Neural cell (in vitro differentiated cells): ENCODE results near the gene RPS24. TPM values are rescaled to one million over a fixed set of nuclear protein-coding genes. Genes with fewer than 3 reads are reported as not detected.

ENCODE experiments used
- H2AFZ ChIP-seq: fragments of 200-600, 300-800 bp; sonication (generic), shearing (Covaris generic); 2 replicates; pipeline ENCODE4 v1.6.0; 2014; ENCODE audit warnings: low read depth, mild to moderate bottlenecking, antibody characterized with exemption, low read length, moderate library complexity
- H3F3A ChIP-seq: fragments of 200-600 bp; shearing (Covaris generic); 2 replicates; pipeline ENCODE4 v1.6.1; 2016; ENCODE audit warnings: mild to moderate bottlenecking, moderate library complexity, mixed read lengths, antibody characterized with exemption, low read length; ENCODE audit not compliant: insufficient read depth, poor library complexity, severe bottlenecking
- H3K27ac ChIP-seq: fragments of 200-600, 300-800 bp; sonication (generic), shearing (Covaris generic); 2 replicates; pipeline ENCODE4 v1.5.1; 2014; ENCODE audit warnings: mild to moderate bottlenecking, low read length, moderate library complexity
- H3K27me3 ChIP-seq: fragments of 300-800, 200-600 bp; sonication (generic), shearing (Covaris generic); 2 replicates; pipeline ENCODE4 v1.6.0; 2014; ENCODE audit warnings: mild to moderate bottlenecking, low read depth, low read length, moderate library complexity; ENCODE audit not compliant: insufficient read depth
- H3K36me3 ChIP-seq: fragments of 300-800, 200-600 bp; sonication (generic), shearing (Covaris generic); 2 replicates; pipeline ENCODE4 v1.5.1; 2014; ENCODE audit warnings: mild to moderate bottlenecking, antibody characterized with exemption, low read length, moderate library complexity; ENCODE audit not compliant: insufficient read depth
- H3K4me2 ChIP-seq: fragments of 300-800, 200-600 bp; sonication (generic), shearing (Covaris generic); 2 replicates; pipeline ENCODE4 v1.6.0; 2014; ENCODE audit warnings: mild to moderate bottlenecking, low read length
- H3K4me3 ChIP-seq: fragments of 300-800, 200-600 bp; sonication (generic), shearing (Covaris generic); 2 replicates; pipeline ENCODE4 v1.5.1; 2014; ENCODE audit warnings: mild to moderate bottlenecking, low read length, moderate library complexity
- H3K79me2 ChIP-seq: fragments of 200-600 bp; shearing (Covaris generic); replicated peaks from 2 replicates; pipeline ENCODE4 v1.6.0; 2014; ENCODE audit warnings: mild to moderate bottlenecking, low read length, moderate library complexity; ENCODE audit not compliant: insufficient read depth
- H3K9ac ChIP-seq: fragments of 300-800, 200-600 bp; sonication (generic), shearing (Covaris generic); 2 replicates; pipeline ENCODE4 v1.6.1; 2016; ENCODE audit warnings: mild to moderate bottlenecking, low read length, mixed read lengths
- H3K9me2 ChIP-seq: fragments of 200-600 bp; shearing (Covaris generic); 2 replicates; pipeline ENCODE4 v1.6.1; 2016; ENCODE audit warnings: mild to moderate bottlenecking, low read length, mixed read lengths; ENCODE audit not compliant: insufficient read depth
- H3K9me3 ChIP-seq: fragments of 200-600, 300-800 bp; sonication (generic), shearing (Covaris generic); 2 replicates; pipeline ENCODE4 v1.6.1; 2016; ENCODE audit warnings: mild to moderate bottlenecking, mixed run types, low read length, moderate library complexity, mixed read lengths
- H4K20me1 ChIP-seq: fragments of 200-600 bp; shearing (Covaris generic); 2 replicates; pipeline ENCODE4 v1.6.1; 2016; ENCODE audit warnings: mild to moderate bottlenecking, mixed run types; ENCODE audit not compliant: insufficient read depth
- EP300 ChIP-seq: fragments of 450-650 bp; conservative IDR thresholded peaks from 2 replicates; pipeline ENCODE4 v1.6.1; 2014; ENCODE audit warnings: antibody characterized with exemption, mild to moderate bottlenecking, moderate library complexity; ENCODE audit not compliant: poor library complexity, severe bottlenecking
- EZH2 ChIP-seq: fragments of 200-600, 300-800 bp; shearing (Covaris generic), sonication (generic); IDR thresholded peaks from 2 replicates; pipeline ENCODE4 v1.6.1; 2014; ENCODE audit warnings: antibody characterized with exemption, low read length, borderline replicate concordance, mild to moderate bottlenecking; ENCODE audit not compliant: insufficient read depth, poor library complexity, severe bottlenecking
- MXI1 ChIP-seq: fragments of 450-650 bp; conservative IDR thresholded peaks from 2 replicates; pipeline ENCODE4 v1.6.1; 2014; ENCODE audit warnings: antibody characterized with exemption, mild to moderate bottlenecking; ENCODE audit not compliant: poor library complexity, severe bottlenecking
- POLR2AphosphoS5 ChIP-seq: IDR thresholded peaks from 2 replicates; pipeline ENCODE4 v1.6.1; 2012
- RAD21 ChIP-seq: fragments of 450-650 bp; conservative IDR thresholded peaks from 2 replicates; pipeline ENCODE4 v1.6.1; 2014; ENCODE audit warnings: antibody characterized with exemption, mild to moderate bottlenecking, moderate library complexity
- SMC3 ChIP-seq: fragments of 450-650 bp; conservative IDR thresholded peaks from 2 replicates; pipeline ENCODE4 v1.6.1; 2014; ENCODE audit warnings: antibody characterized with exemption, mild to moderate bottlenecking, moderate library complexity; ENCODE audit not compliant: poor library complexity
- TAF1 ChIP-seq: IDR thresholded peaks from 2 replicates; pipeline ENCODE4 v1.6.1; 2012; ENCODE audit warnings: low read depth
- polyA plus RNA-seq: library from polyadenylated mRNA; depleted of rRNA; stranded (reverse); fragments of >200 nt; gene quantifications from 2 replicates; pipeline ENCODE4 v1.2.3, GENCODE V29; 2014
- TF ChIP-seq, protein P1 (sequence below): IDR thresholded peaks from 2 replicates; pipeline ENCODE4 v1.6.1; 2012; ENCODE audit warnings: borderline replicate concordance
- TF ChIP-seq, protein P2 (sequence below): fragments of 450-650 bp; IDR thresholded peaks from 2 replicates; pipeline ENCODE4 v1.5.1; 2014; ENCODE audit warnings: antibody characterized with exemption, mild to moderate bottlenecking, moderate library complexity; ENCODE audit not compliant: poor library complexity, severe bottlenecking

RPS24 gene
- polyA plus RNA-seq, 1 donor from 2014 or later: 2,734 TPM

GRCh38 chr10:78082636-78083035, 49.0 kb downstream of the RPS24 start:
- Histone ChIP-seq H3K9me3 (no peaks in the 10 kb centered on the region), H3K4me3 (no peak overlapping the region), H3F3A (no peaks in the 10 kb centered on the region), H3K27me3 (no peaks in the 10 kb centered on the region), H4K20me1 (no peaks in the 10 kb centered on the region), H3K36me3 (no peaks in the 10 kb centered on the region), H3K9ac (no peak overlapping the region), H3K9me2 (no peaks in the 10 kb centered on the region), H3K79me2 (no peaks in the 10 kb centered on the region), H2AFZ (no peak overlapping the region), H3K27ac (no peak overlapping the region), H3K4me2 (no peak overlapping the region)
- TF ChIP-seq EP300: no peak
- no peak for TF ChIP-seq EZH2
- no peak for TF ChIP-seq TAF1
- TF ChIP-seq, protein P1, sequence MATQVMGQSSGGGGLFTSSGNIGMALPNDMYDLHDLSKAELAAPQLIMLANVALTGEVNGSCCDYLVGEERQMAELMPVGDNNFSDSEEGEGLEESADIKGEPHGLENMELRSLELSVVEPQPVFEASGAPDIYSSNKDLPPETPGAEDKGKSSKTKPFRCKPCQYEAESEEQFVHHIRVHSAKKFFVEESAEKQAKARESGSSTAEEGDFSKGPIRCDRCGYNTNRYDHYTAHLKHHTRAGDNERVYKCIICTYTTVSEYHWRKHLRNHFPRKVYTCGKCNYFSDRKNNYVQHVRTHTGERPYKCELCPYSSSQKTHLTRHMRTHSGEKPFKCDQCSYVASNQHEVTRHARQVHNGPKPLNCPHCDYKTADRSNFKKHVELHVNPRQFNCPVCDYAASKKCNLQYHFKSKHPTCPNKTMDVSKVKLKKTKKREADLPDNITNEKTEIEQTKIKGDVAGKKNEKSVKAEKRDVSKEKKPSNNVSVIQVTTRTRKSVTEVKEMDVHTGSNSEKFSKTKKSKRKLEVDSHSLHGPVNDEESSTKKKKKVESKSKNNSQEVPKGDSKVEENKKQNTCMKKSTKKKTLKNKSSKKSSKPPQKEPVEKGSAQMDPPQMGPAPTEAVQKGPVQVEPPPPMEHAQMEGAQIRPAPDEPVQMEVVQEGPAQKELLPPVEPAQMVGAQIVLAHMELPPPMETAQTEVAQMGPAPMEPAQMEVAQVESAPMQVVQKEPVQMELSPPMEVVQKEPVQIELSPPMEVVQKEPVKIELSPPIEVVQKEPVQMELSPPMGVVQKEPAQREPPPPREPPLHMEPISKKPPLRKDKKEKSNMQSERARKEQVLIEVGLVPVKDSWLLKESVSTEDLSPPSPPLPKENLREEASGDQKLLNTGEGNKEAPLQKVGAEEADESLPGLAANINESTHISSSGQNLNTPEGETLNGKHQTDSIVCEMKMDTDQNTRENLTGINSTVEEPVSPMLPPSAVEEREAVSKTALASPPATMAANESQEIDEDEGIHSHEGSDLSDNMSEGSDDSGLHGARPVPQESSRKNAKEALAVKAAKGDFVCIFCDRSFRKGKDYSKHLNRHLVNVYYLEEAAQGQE: no peak
- TF ChIP-seq, protein P2, sequence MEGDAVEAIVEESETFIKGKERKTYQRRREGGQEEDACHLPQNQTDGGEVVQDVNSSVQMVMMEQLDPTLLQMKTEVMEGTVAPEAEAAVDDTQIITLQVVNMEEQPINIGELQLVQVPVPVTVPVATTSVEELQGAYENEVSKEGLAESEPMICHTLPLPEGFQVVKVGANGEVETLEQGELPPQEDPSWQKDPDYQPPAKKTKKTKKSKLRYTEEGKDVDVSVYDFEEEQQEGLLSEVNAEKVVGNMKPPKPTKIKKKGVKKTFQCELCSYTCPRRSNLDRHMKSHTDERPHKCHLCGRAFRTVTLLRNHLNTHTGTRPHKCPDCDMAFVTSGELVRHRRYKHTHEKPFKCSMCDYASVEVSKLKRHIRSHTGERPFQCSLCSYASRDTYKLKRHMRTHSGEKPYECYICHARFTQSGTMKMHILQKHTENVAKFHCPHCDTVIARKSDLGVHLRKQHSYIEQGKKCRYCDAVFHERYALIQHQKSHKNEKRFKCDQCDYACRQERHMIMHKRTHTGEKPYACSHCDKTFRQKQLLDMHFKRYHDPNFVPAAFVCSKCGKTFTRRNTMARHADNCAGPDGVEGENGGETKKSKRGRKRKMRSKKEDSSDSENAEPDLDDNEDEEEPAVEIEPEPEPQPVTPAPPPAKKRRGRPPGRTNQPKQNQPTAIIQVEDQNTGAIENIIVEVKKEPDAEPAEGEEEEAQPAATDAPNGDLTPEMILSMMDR: no peak
- TF ChIP-seq SMC3: no peak
- TF ChIP-seq MXI1: no peak
- no peak for TF ChIP-seq RAD21
- TF ChIP-seq POLR2AphosphoS5: no peak

Other genes with a start within 250 kb of the RPS24 start
- 72.9 and 84.0 TPM in 2 replicates for gene DLG5, start 107.1 kb upstream of the RPS24 start, polyA plus RNA-seq
- 12.7 and 15.6 TPM in 2 replicates for gene POLR3A, start 4.3 kb upstream of the RPS24 start, polyA plus RNA-seq